ENCODE results near the gene EPHA10. TPM values are rescaled to one million over a fixed set of nuclear protein-coding genes. Genes with fewer than 3 reads are reported as not detected.

EPHA10 gene
- total RNA-seq, 4 donors from 2014 or later: 0.17 to 0.83 (median 0.39) TPM

GRCh38 chr1:37682334-37682987 is 82.5 kb downstream of the EPHA10 start:
- 74% methylated on average over 5 of the region's 5 CpGs for WGBS
- no peak overlapping the region for H3K4me3 ChIP-seq

GRCh38 chr1:37680933-37681332 is 84.0 kb downstream of the EPHA10 start:
- Histone ChIP-seq H3K4me1 (peaks cover 0 to 4% (median under 1%) of the 10 kb centered on the region in 4 donors), H3K36me3 (peaks cover 25 to 55% (median 34%) of the 10 kb centered on the region in 4 donors), H3K27ac (replicated peaks in 1 of 4) (no peak overlapping the region), H3K9me3 (no peaks in the 10 kb centered on the region), H3K4me3 (no peak overlapping the region), H3K27me3 (no peaks in the 10 kb centered on the region)
- no peak for DNase-seq (ENCODE audit: extremely low spot score)
- TF ChIP-seq POLR2AphosphoS5 (IDR thresholded peaks at IDR 0.05): no peak
- no peak for TF ChIP-seq EP300 (IDR thresholded peaks at IDR 0.05)
- no peak for TF ChIP-seq CTCF (IDR thresholded peaks at IDR 0.05)
- TF ChIP-seq POLR2A (IDR thresholded peaks at IDR 0.05; ENCODE audit: low read depth): no peak
- intact Hi-C loops (cut with DNase I): loop anchor here (10.0 kb wide), 3 partner anchors 124 to 226 kb away; partner anchors contain the start of genes C1orf122, MEAF6 and YRDC
- 76% methylated on average over 3 of the region's 3 CpGs for WGBS

More at GRCh38 chr1:37682334-37682987, 82.5 kb downstream of the EPHA10 start:
- Histone ChIP-seq H3K36me3 (peaks cover 32 to 70% (median 50%) of the 10 kb centered on the region in 4 donors), H3K27ac (replicated peaks in 1 of 4) (no peak overlapping the region), H3K9me3 (no peaks in the 10 kb centered on the region), H3K4me1 (peaks cover 0 to 3% (median 0%) of the 10 kb centered on the region in 4 donors), H3K27me3 (no peaks in the 10 kb centered on the region)
- peak; percentile 94 for DNase-seq (ENCODE audit: extremely low spot score)
- peak; percentile 84 to 89 (median 87) for TF ChIP-seq CTCF (IDR thresholded peaks at IDR 0.05)
- no peak for TF ChIP-seq EP300 (IDR thresholded peaks at IDR 0.05)
- intact Hi-C loops (cut with DNase I): loop anchor here (2.0 to 10.0 kb wide), 4 partner anchors 82 to 228 kb away; partner anchors contain the start of genes C1orf122, MEAF6 and YRDC

GRCh38 chr1:37677808-37678207 is 87.1 kb downstream of the EPHA10 start:
- H3K9me3 ChIP-seq: no peaks in the 10 kb centered on the region
- peaks cover 0 to 7% (median 3%) of the 10 kb centered on the region in 4 donors for H3K4me1 ChIP-seq
- peaks cover 0 to 6% (median 0%) of the 10 kb centered on the region in 4 donors for H3K27me3 ChIP-seq
- TF ChIP-seq EP300 (IDR thresholded peaks at IDR 0.05) (no peak), POLR2AphosphoS5 (IDR thresholded peaks at IDR 0.05) (no peak), POLR2A (IDR thresholded peaks at IDR 0.05; ENCODE audit: low read depth) (no peak), CTCF (IDR thresholded peaks at IDR 0.05) (no peak)
- no peak overlapping the region for H3K27ac ChIP-seq (replicated peaks in 1 of 4)
- no peak for DNase-seq (ENCODE audit: extremely low spot score)
- WGBS: 92% methylated on average over 3 of the region's 5 CpGs
- intact Hi-C loops (cut with DNase I): no loop called here
- no peak overlapping the region for H3K4me3 ChIP-seq
- H3K36me3 ChIP-seq: peaks cover under 1 to 24% (median 4%) of the 10 kb centered on the region in 4 donors

GRCh38 chr1:37677143-37677439 is 87.8 kb downstream of the EPHA10 start:
- Histone ChIP-seq H3K4me3 (no peak overlapping the region), H3K4me1 (peaks cover 0 to 7% (median 2%) of the 10 kb centered on the region in 4 donors), H3K9me3 (no peaks in the 10 kb centered on the region), H3K36me3 (peaks cover 0 to 17% (median 0%) of the 10 kb centered on the region in 4 donors), H3K27me3 (peaks cover 0 to 11% (median 0%) of the 10 kb centered on the region in 4 donors), H3K27ac (replicated peaks in 1 of 4) (no peak overlapping the region)
- no peak for DNase-seq (ENCODE audit: extremely low spot score)
- intact Hi-C loops (cut with DNase I): no loop called here
- TF ChIP-seq POLR2AphosphoS5 (IDR thresholded peaks at IDR 0.05) (no peak), POLR2A (IDR thresholded peaks at IDR 0.05; ENCODE audit: low read depth) (no peak), CTCF (IDR thresholded peaks at IDR 0.05) (no peak), EP300 (IDR thresholded peaks at IDR 0.05) (no peak)
- WGBS: 88% methylated on average over 4 of the region's 4 CpGs
